Coronary artery (tissue), 2 donors: ENCODE measurements around the gene OLFML2B.
A peak's percentile ranks its signal among the peaks of the same experiment; 100 is the strongest.

ENCODE experiments used
- DNase-seq: peaks from one replicate; pipeline ENCODE4 v3.0.0-alpha.2; 2017; ENCODE audit warnings: low spot score
- H3K27ac ChIP-seq, 2 donors: fragments of 200-600 bp; sonication (generic); one replicate each; pipeline ENCODE4 v1.5.1; 2016 to 2019
- H3K4me3 ChIP-seq: fragments of 200-600 bp; sonication (generic); 2 replicates; pipeline ENCODE4 v1.5.1; 2016; ENCODE audit warnings: mild to moderate bottlenecking, moderate library complexity
- TF ChIP-seq, protein P1 (sequence below): fragments of 200-600 bp; sonication (generic); IDR thresholded peaks from one replicate; pipeline ENCODE4 v1.5.1; 2019; ENCODE audit warnings: antibody characterized with exemption

Gene OLFML2B

DNA sequence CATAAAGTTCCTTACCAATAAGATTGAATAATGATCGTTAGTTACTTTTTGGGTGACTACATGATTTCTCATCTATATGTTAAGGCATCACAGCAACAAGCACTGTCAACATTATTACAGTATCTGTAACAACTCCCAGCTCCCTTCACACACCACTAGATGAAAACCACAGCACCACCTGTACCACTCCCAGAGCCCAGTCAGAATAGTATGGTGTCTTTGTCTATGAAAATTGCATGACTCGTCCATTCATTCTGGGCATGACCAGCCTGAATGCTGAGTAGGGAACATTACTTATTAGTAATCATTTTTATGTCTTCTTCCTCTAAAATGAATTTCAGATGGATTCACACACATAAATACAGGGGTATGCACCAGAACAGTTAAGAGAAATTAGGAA, 7.0 kb downstream of the OLFML2B start:
- no peak overlapping the region for H3K27ac ChIP-seq
- no peak overlapping the region for H3K4me3 ChIP-seq
- no peak for DNase-seq
- TF ChIP-seq, protein P1, sequence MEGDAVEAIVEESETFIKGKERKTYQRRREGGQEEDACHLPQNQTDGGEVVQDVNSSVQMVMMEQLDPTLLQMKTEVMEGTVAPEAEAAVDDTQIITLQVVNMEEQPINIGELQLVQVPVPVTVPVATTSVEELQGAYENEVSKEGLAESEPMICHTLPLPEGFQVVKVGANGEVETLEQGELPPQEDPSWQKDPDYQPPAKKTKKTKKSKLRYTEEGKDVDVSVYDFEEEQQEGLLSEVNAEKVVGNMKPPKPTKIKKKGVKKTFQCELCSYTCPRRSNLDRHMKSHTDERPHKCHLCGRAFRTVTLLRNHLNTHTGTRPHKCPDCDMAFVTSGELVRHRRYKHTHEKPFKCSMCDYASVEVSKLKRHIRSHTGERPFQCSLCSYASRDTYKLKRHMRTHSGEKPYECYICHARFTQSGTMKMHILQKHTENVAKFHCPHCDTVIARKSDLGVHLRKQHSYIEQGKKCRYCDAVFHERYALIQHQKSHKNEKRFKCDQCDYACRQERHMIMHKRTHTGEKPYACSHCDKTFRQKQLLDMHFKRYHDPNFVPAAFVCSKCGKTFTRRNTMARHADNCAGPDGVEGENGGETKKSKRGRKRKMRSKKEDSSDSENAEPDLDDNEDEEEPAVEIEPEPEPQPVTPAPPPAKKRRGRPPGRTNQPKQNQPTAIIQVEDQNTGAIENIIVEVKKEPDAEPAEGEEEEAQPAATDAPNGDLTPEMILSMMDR: no peak

DNA sequence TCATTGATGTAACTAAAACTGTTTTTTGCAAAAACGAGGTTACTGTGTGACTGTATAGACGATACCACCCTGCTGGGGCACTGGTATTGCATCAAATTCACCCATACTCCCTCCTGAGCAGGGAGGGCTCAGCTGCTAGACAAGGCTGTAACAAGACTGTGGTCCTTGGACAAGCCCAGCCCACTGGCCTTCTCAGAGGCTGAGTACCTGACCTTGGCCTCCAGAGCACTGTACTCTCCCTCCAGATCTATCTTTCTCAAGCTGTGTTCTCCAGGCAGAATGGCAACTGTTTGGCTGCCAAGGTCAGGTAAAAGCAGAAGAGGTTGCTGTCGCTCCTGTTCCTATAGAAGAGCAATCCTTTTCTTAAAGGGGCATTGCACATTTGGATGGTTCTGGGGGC, 8.5 kb downstream of the OLFML2B start:
- no peak overlapping the region for H3K4me3 ChIP-seq
- no peak for DNase-seq
- H3K27ac ChIP-seq: no peak overlapping the region
- TF ChIP-seq, protein P1: no peak

DNA sequence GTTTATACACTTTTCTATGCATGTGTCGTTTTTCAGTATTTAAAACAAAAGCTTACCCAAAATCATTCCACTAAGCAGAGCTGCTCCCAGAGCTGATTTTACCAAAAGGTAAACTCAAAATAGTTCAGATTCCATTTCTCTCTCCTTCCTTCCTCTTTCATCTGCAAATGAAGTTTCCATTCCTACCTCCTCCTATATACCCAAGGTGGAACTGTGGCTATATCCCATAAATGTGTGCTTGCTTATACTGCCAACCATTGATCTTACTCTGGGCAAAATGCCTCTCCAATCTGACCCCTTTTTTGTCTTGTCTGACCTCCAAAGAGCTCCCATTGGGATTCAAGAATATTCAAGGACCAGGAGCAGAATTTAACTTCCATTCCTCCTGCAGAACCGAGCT, 9.5 kb downstream of the OLFML2B start:
- no peak overlapping the region for H3K27ac ChIP-seq
- no peak overlapping the region for H3K4me3 ChIP-seq
- TF ChIP-seq, protein P1: no peak
- DNase-seq: no peak

DNA sequence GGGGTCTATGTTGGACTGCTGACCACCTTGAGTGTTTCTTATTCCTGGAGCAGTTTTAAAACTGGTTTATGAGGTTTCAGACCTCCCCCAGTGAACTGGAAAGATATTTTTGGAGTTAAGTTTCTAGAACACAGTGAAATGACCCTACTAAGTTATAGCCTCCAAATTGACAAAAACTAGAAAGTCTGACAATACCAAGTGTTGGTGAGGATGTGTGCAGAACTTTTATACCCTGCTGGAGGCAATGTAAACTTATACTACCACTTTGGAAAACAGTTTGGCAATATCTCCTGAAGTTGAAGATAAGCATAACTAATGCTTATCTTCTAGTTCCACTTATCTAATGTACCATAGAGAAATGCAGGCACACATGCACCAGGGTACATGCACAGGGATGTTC, 10.4 kb downstream of the OLFML2B start:
- no peak for DNase-seq
- no peak overlapping the region for H3K4me3 ChIP-seq
- TF ChIP-seq, protein P1: no peak
- H3K27ac ChIP-seq: no peak overlapping the region

DNA sequence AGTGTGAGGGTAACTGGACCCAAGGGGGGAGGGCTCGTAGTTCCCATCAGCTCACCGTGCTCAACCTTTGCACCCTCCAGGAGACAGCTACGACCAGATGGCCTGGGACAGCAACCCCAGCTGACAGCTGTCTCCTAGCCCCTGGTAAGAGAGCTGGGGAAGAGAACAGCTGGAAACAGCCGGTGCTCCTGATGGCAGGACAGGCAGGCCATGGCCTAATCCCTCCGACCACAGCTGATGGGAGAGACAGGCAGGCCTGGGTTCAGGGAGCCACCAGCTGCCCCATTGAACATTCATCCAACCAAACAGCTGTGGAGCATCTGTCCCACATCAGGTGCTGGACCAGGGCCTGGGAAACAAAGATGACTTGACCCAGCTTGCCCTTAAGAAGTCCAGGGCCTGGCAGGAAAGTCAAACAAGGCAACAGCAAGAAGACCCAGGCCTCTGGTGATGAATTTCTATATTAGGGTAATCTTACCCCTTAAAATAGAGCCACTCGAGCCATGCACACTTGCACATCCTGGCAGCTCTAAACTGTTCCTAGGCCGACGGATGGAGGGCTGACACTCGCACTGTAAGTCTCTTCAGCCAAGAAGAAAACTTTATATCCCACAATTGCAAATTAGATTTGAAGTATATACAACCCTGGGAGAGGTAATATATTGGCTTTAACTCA, 12.2 kb downstream of the OLFML2B start:
- H3K4me3 ChIP-seq: no peak overlapping the region
- H3K27ac ChIP-seq: peak overlapping the region; percentile 60 to 70
- DNase-seq: no peak
- TF ChIP-seq, protein P1: no peak

DNA sequence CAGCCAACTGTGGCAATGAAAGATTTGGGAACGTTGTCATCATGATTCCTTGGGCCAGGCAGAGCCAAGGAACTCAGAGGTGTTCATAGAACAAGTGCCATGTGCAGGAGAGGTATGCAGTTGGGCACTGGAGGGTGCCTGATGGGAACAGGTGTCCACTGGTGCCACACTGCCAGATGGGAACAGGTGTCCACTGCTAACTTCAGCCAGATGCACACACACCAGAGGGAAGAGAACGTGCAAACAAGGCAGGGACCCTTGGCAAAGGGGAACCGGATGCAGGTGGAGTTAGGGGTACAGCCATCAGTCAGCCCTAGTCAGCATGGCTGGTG, 13.5 kb downstream of the OLFML2B start:
- no peak overlapping the region for H3K4me3 ChIP-seq
- no peak for DNase-seq
- TF ChIP-seq, protein P1: no peak
- peak overlapping the region; percentile 58 to 62 for H3K27ac ChIP-seq

DNA sequence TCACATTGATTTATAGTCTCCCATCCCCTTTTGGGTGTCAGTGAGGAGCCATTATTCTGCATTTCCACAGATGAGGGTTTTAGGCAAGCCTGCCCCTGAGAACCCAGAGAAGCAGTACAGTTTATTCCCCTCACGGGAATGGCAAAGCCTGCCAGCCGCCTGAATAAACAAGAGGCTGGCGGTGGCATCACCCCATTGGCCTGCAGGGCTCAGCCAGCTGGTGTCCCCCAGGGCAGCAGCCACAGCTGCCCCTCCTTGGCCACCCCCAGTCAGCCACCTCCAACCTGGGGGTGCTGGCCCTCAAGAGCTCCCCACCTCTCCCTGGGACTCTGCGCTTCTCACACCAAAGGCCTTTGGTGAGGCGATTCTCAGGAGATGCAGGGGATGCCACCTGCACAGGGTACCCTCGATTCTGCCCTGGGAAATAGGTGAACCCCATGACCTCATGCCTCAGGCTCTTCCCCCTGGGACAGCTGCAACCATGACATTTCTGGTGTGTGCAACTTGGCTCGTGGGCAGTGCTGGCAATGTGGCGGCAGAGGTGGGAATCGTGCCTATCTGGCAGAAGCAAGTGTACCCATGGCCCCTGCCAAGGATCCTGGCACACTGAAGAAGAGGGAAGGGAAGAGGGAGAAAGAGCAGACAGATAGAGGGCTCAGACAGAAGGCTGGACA, 14.0 kb downstream of the OLFML2B start:
- TF ChIP-seq, protein P1: no peak
- H3K4me3 ChIP-seq: no peak overlapping the region
- peak overlapping the region; percentile 58 to 62 for H3K27ac ChIP-seq
- no peak for DNase-seq
